Endothelial cell (in vitro differentiated cells): Measurements from ENCODE around the gene KCNJ14. TPM values are rescaled to one million over a fixed set of nuclear protein-coding genes. Genes with fewer than 3 reads are reported as not detected.

ENCODE experiments used
- DNase-seq: peaks from one replicate; pipeline ENCODE4 v3.0.0; 2021; ENCODE audit warnings: low spot score
- H3K27ac Mint-ChIP-seq: one replicate; pipeline ENCODE4 v1.8.0; 2021; ENCODE audit warnings: mixed read lengths, inconsistent platforms; ENCODE audit not compliant: unreplicated experiment
- H3K27me3 Mint-ChIP-seq: one replicate; pipeline ENCODE4 v1.8.0; 2021; ENCODE audit warnings: mild to moderate bottlenecking, moderate library complexity, mixed read lengths, inconsistent platforms; ENCODE audit not compliant: unreplicated experiment
- H3K36me3 Mint-ChIP-seq: one replicate; pipeline ENCODE4 v1.8.0; 2021; ENCODE audit warnings: mild to moderate bottlenecking, low read depth, mixed read lengths, inconsistent platforms; ENCODE audit not compliant: unreplicated experiment
- H3K4me1 Mint-ChIP-seq: one replicate; pipeline ENCODE4 v1.8.0; 2021; ENCODE audit warnings: mild to moderate bottlenecking, mixed read lengths, inconsistent platforms; ENCODE audit not compliant: unreplicated experiment
- H3K4me3 Mint-ChIP-seq: one replicate; pipeline ENCODE4 v1.8.0; 2021; ENCODE audit warnings: mild to moderate bottlenecking, mixed read lengths, inconsistent platforms; ENCODE audit not compliant: unreplicated experiment
- H3K9me3 Mint-ChIP-seq: one replicate; pipeline ENCODE4 v1.8.0; 2021; ENCODE audit warnings: mixed read lengths, inconsistent platforms; ENCODE audit not compliant: unreplicated experiment
- total RNA-seq: library from RNA; stranded (reverse); fragmentation: NEBNext Ultra II Directional; extraction: Animal tissue kit (Norgen Biotek cat#: 25700); gene quantifications from one replicate; pipeline ENCODE4 v1.2.1, GENCODE V29; 2021; ENCODE audit not compliant: unreplicated experiment
- TF ChIP-seq, protein P1 (sequence below): fragments of 200-600 bp; sonication (generic); IDR thresholded peaks from one replicate; pipeline ENCODE4 v1.5.0; 2021; ENCODE audit warnings: antibody characterized with exemption; ENCODE audit not compliant: unreplicated experiment

Gene KCNJ14
- total RNA-seq, 1 donor from 2014 or later, result 0.95 TPM

DNA sequence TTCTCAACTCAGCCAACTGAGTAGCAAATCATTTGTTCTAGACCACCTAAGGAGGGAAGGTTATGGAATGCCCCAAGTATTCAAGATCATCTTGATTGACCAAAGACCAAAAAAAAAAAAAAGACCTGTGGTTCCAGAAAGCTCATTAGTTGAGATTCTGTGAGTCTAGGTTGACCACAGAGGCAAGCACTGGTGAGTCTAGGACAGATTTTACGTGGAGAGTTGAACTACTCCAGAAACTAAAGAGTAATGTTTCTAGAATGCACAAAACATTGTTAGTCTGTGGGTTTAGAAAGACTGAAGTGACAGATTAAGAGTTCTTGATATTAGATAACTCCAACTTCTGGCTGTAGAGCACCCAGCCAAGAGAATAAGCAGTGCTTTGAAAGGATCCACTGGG, 9.8 kb downstream of the KCNJ14 start:
- no peak overlapping the region for H3K27ac Mint-ChIP-seq
- H3K36me3 Mint-ChIP-seq, result peaks cover 4% of the 10 kb centered on the region
- TF ChIP-seq, protein P1, sequence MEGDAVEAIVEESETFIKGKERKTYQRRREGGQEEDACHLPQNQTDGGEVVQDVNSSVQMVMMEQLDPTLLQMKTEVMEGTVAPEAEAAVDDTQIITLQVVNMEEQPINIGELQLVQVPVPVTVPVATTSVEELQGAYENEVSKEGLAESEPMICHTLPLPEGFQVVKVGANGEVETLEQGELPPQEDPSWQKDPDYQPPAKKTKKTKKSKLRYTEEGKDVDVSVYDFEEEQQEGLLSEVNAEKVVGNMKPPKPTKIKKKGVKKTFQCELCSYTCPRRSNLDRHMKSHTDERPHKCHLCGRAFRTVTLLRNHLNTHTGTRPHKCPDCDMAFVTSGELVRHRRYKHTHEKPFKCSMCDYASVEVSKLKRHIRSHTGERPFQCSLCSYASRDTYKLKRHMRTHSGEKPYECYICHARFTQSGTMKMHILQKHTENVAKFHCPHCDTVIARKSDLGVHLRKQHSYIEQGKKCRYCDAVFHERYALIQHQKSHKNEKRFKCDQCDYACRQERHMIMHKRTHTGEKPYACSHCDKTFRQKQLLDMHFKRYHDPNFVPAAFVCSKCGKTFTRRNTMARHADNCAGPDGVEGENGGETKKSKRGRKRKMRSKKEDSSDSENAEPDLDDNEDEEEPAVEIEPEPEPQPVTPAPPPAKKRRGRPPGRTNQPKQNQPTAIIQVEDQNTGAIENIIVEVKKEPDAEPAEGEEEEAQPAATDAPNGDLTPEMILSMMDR, result no peak
- H3K4me3 Mint-ChIP-seq, result no peak overlapping the region
- H3K9me3 Mint-ChIP-seq, result no peaks in the 10 kb centered on the region
- no peak for DNase-seq
- peaks cover 22% of the 10 kb centered on the region for H3K27me3 Mint-ChIP-seq
- peaks cover 10% of the 10 kb centered on the region for H3K4me1 Mint-ChIP-seq

DNA sequence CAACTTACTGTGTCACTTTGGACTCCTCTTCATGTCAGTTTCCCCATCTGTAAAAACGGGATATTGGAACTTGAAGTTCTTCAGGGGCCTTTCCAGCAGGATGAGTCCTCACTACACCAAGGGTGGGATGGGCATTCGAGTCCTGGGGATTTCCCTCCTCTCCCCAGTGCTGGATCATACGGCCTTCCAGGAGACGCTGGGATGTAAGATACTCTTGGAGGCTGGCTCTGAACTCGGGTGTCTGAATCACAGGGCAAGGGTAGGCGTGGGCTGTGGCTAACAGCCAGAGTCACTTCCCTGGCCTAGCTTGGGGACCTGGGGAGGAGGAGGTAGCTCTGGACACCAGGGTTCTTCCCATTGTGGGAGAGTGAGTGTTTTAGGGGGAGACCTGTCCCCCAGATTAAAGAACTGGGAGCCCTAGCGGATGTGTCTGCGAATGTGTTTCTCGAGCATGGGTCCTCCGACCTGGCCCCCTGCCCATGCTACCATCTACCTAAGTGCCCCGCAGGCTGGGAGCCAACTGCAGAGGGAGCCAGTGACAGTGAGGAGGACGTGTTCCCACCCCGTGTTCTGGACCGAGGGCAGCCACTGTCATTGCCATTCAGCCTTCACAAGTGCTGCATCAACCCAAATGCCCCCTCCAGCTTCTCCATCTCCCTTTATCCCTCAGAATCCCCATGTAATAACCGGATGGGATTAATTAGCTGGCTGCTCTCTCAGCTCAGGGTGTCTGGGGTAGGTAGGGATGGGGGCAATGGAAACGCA, 11.4 kb downstream of the KCNJ14 start:
- peaks cover 27% of the 10 kb centered on the region for H3K27me3 Mint-ChIP-seq
- H3K36me3 Mint-ChIP-seq, result peaks cover 13% of the 10 kb centered on the region
- no peaks in the 10 kb centered on the region for H3K9me3 Mint-ChIP-seq
- no peak overlapping the region for H3K4me3 Mint-ChIP-seq
- H3K4me1 Mint-ChIP-seq, result peaks cover 18% of the 10 kb centered on the region
- DNase-seq, result no peak
- TF ChIP-seq, protein P1, result no peak
- no peak overlapping the region for H3K27ac Mint-ChIP-seq

DNA sequence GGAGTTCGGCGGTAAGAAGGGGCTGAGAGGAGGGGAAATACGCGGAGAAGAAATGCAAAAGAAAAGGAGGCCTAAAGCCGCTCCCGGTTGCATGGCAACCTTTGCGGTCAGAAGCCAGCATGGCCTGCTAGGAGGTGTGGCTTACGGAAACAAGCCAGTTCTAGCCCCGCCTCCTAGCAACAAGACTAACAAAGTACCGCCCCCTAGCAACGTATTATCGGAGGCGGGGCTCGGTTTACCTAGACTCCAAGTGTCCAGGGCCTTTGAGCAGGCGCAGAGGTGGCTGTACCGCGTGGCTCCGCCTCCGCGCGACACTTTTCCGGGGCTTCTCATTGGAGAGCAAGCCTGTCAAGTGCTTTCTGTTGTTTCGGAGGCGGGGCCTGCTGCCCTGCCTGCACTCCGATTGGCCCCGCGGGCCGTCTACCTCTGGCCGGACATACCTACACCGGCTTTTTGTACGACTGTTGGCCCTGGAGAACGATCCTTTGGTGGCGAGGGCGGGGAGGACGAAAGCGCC, 13.5 kb downstream of the KCNJ14 start:
- peaks cover 32% of the 10 kb centered on the region for H3K27me3 Mint-ChIP-seq
- H3K4me3 Mint-ChIP-seq, result peak overlapping the region; percentile 93
- peak overlapping the region; percentile 99 for H3K27ac Mint-ChIP-seq
- TF ChIP-seq, protein P1, result no peak
- no peaks in the 10 kb centered on the region for H3K9me3 Mint-ChIP-seq
- H3K36me3 Mint-ChIP-seq, result peaks cover 29% of the 10 kb centered on the region
- peak; percentile 97 for DNase-seq
- peaks cover 18% of the 10 kb centered on the region for H3K4me1 Mint-ChIP-seq

DNA sequence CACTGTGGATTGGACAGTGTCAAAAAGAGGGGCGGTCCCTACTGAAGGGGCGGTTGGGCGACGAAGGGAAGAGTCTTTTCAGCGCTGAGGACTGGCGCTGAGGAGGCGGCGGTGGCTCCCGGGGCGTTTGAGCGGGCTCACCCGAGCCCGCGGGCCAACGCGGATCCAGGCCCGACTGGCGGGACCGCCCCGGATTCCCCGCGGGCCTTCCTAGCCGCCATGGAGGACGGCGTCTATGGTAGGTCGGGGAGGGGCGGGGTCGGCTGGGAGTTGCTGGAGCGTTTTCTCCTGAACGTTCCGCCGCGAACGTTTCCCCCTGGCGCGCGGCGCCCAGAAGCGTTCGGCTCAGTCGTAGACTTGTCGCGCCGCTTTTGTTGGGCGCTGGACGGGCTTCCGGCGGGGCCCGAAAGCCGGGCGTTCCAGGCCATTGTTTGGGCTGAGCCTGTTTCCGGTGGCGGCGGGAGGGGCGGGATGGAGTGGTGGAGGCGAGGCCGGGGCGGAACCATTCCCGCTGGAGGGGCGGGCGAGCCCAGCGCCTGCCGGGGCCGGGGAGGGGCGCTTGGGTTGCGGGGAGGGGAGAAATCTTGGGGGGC, 14.0 kb downstream of the KCNJ14 start, which contains the start of gene CYTH2:
TSS of gene CYTH2 (plus strand) at position 81 of the 593 bp plus-strand sequence. CDS start at position 220, 139 bp downstream.
- TF ChIP-seq, protein P1, result no peak
- peaks cover 33% of the 10 kb centered on the region for H3K36me3 Mint-ChIP-seq
- no peaks in the 10 kb centered on the region for H3K9me3 Mint-ChIP-seq
- peaks cover 18% of the 10 kb centered on the region for H3K4me1 Mint-ChIP-seq
- H3K27me3 Mint-ChIP-seq, result peaks cover 36% of the 10 kb centered on the region
- H3K4me3 Mint-ChIP-seq, result peak within 1 kb of the TSS; percentile 94
- peak within 1 kb of the TSS; percentile 99 for H3K27ac Mint-ChIP-seq
- DNase-seq, result peak; percentile 94
